Measurements from ENCODE around the gene SLAMF7. TPM values are rescaled to one million over a fixed set of nuclear protein-coding genes. Genes with fewer than 3 reads are reported as not detected.

SLAMF7 gene
- total RNA-seq, 1 experiment from 2014 or later = 0.29 TPM

DNA sequence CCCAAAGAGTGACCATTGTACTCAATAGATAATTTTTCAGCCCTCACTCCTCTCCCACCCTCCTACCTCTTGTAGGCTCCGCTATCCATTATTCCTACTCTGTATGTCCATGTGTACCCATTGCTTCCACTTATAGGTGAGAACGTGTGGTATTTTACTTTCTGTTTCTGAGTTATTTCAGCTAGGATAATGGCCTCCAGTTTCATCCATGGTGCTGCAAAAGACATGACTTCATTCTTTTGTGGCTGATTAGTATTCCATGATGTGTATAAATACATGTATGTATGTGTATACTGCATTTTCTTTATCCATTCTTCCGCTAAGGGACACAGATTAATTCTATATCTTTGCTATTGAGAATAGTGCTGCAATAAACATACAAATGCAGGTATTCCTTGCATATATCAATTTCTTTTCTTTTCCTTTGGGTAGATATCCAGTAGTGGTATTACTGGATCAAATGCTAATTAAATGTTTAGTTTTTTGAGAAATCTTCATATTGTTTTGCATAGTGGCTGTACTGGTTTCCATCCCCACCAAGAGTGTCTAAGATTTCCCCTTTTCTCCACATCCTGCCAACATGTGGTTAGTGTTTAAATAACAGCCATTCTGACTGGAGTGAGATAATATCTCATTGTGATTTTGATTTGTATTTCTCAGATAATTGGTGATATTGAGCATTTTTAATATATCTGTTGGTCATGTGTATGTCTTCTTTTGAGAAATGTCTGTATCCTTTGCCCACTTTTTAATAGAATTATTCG, 61.8 kb downstream of the SLAMF7 start:
- no peak for DNase-seq (ENCODE audit: low spot score)

DNA sequence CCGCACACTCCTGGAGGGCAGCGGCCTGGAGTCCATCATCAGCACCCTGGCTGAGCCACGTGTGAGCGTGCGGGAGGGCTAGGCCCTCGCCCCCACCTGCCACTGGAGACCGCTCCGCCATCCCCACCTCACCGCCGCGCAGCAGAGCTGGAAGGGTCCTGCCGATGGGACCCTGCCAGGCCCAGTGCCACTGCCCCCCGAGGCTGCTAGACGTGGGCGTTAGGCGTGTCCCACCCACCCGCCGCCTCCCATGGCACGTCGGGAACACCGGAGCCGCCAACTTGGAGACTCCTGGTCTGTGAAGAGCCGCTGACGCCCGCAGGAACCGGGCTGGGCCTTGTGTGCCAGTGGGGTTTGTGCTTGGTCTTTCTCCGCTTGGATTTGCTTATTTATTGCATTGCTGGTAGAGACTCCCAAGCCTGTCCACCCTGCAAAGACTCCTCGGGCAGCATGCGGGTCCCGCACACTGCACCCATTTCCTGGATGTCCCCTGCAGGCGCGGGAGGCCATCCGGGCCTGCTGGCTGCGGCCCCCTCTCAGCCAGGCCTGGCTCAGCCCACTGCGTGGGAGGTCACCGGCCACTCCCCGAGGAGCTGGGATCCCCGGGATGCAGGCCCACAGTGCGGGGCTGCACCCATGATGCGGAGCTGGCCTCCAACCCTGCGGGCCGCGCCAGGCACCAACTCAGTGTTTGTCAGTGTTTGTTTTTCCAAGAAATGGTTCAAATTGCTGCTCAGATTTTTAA, 63.0 kb downstream of the SLAMF7 start:
- DNase-seq (ENCODE audit: low spot score) = no peak

Other genes starting within 250 kb of the SLAMF7 start
- gene SLAMF6, start 216.0 kb upstream of the SLAMF7 start, total RNA-seq (2014; rRNA removed; shearing (Covaris generic)) = not detected in 2 replicates
- gene CD84, start 159.8 kb upstream of the SLAMF7 start, total RNA-seq (2014; rRNA removed; shearing (Covaris generic)) = not detected in 2 replicates
- gene SLAMF1, start 92.2 kb upstream of the SLAMF7 start, total RNA-seq (2014; rRNA removed; shearing (Covaris generic)) = 0.07 and 1.1 TPM in 2 replicates
- not detected in 2 replicates for gene CD48, start 27.4 kb upstream of the SLAMF7 start, total RNA-seq (2014; rRNA removed; shearing (Covaris generic))
- gene LY9, start 56.9 kb downstream of the SLAMF7 start, total RNA-seq (2014; rRNA removed; shearing (Covaris generic)) = not detected in 2 replicates
- gene CD244, start 123.6 kb downstream of the SLAMF7 start, total RNA-seq (2014; rRNA removed; shearing (Covaris generic)) = not detected in 2 replicates
- not detected in 2 replicates for gene ITLN1, start 145.9 kb downstream of the SLAMF7 start, total RNA-seq (2014; rRNA removed; shearing (Covaris generic))
- not detected in 2 replicates for gene ITLN2, start 215.6 kb downstream of the SLAMF7 start, total RNA-seq (2014; rRNA removed; shearing (Covaris generic))

Measured in A172 (cell line).